WTC11 (cell line): ENCODE results near the gene CYP46A1. TPM values are rescaled to one million over a fixed set of nuclear protein-coding genes. Genes with fewer than 3 reads are reported as not detected.
A peak's percentile ranks its signal among the peaks of the same experiment; 100 is the strongest.

Experiments
- ATAC-seq: fragments of 200-7000 bp; cut with Tn5 transposase; 2 replicates; pipeline ENCODE4 v1.10.0; 2021; ENCODE audit warnings: mild to moderate bottlenecking, moderate library complexity
- CTCF ChIA-PET: fragments of 300-600 bp; sonication (Branson Sonifier 250); formaldehyde crosslinking; loops from one replicate; lab custom pipeline; 2021; ENCODE audit warnings: antibody characterized with exemption; lab: Charles Lee
- POLR2A ChIA-PET: fragments of 350-600 bp; sonication (Branson Sonifier 250); formaldehyde crosslinking; loops from one replicate; lab custom pipeline; 2021; ENCODE audit warnings: antibody characterized with exemption; lab: Charles Lee
- DNase-seq: peaks from one replicate; pipeline ENCODE4 v3.0.0; 2021; ENCODE audit warnings: low spot score
- H3K27ac Mint-ChIP-seq: 2 replicates; pipeline ENCODE4 v1.8.0; 2021; ENCODE audit warnings: mixed read lengths
- H3K27me3 Mint-ChIP-seq: 2 replicates; pipeline ENCODE4 v1.8.0; 2021; ENCODE audit warnings: low read depth, mild to moderate bottlenecking, moderate library complexity, mixed read lengths
- H3K36me3 Mint-ChIP-seq: 2 replicates; pipeline ENCODE4 v1.8.0; 2021; ENCODE audit warnings: mixed read lengths
- H3K4me1 Mint-ChIP-seq: 2 replicates; pipeline ENCODE4 v1.8.0; 2022; ENCODE audit warnings: mixed read lengths
- H3K4me3 Mint-ChIP-seq: 2 replicates; pipeline ENCODE4 v1.8.0; 2021; ENCODE audit warnings: mild to moderate bottlenecking, moderate library complexity, mixed read lengths
- H3K9me3 Mint-ChIP-seq: 2 replicates; pipeline ENCODE4 v1.8.0; 2021; ENCODE audit warnings: mixed read lengths
- CREM ChIP-seq: sonication (generic); formaldehyde crosslinking; IDR thresholded peaks from 2 replicates; pipeline ENCODE4 v1.8.1; 2022; ENCODE audit warnings: mild to moderate bottlenecking, missing genetic modification reagents, moderate library complexity
- ELF4 ChIP-seq: sonication (generic); formaldehyde crosslinking; IDR thresholded peaks from 2 replicates; pipeline ENCODE4 v1.8.1; 2022; ENCODE audit warnings: low read depth, mild to moderate bottlenecking, moderate library complexity, missing genetic modification reagents
- NFATC4 ChIP-seq: fragments of 250-450 bp; sonication (Bioruptor Pico); IDR thresholded peaks from 2 replicates; pipeline ENCODE4 v1.9.0; 2021; ENCODE audit warnings: mild to moderate bottlenecking
- NFE2L1 ChIP-seq: sonication (generic); formaldehyde crosslinking; IDR thresholded peaks from 2 replicates; pipeline ENCODE4 v1.8.1; 2023; ENCODE audit warnings: missing genetic modification reagents
- SOX15 ChIP-seq: fragments of 250-450 bp; sonication (Bioruptor Pico); IDR thresholded peaks from 2 replicates; pipeline ENCODE4 v1.9.0; 2021; ENCODE audit warnings: mild to moderate bottlenecking
- ZNF232 ChIP-seq: sonication (generic); formaldehyde crosslinking; IDR thresholded peaks from 2 replicates; pipeline ENCODE4 v1.8.0; 2022; ENCODE audit warnings: mild to moderate bottlenecking, missing genetic modification reagents
- total RNA-seq: library from RNA; stranded (reverse); gene quantifications from 3 replicates; pipeline ENCODE4 v1.2.3, GENCODE V29; 2021
- TF ChIP-seq, protein P1 (sequence below): fragments of 250-450 bp; sonication (Bioruptor Pico); IDR thresholded peaks from 2 replicates; pipeline ENCODE4 v1.9.0; 2021; ENCODE audit warnings: moderate library complexity, mild to moderate bottlenecking, inconsistent platforms, borderline replicate concordance
- TF ChIP-seq, protein P2 (sequence below): fragments of 250-450 bp; sonication (Bioruptor Pico); IDR thresholded peaks from 2 replicates; pipeline ENCODE4 v1.9.0; 2021; ENCODE audit warnings: mild to moderate bottlenecking
- TF ChIP-seq, protein P3 (sequence below): sonication (generic); formaldehyde crosslinking; IDR thresholded peaks from 2 replicates; pipeline ENCODE4 v1.8.0; 2022; ENCODE audit warnings: mild to moderate bottlenecking, missing genetic modification reagents
- TF ChIP-seq, protein P4 (sequence below): sonication (generic); formaldehyde crosslinking; IDR thresholded peaks from 2 replicates; pipeline ENCODE4 v1.8.1; 2022; ENCODE audit warnings: low read depth, missing genetic modification reagents, borderline replicate concordance
- TF ChIP-seq, protein P5 (sequence below): sonication (generic); formaldehyde crosslinking; IDR thresholded peaks from 2 replicates; pipeline ENCODE4 v1.8.0; 2022; ENCODE audit warnings: missing genetic modification reagents
- TF ChIP-seq, protein P6 (sequence below): fragments of 250-450 bp; sonication (Bioruptor Pico); IDR thresholded peaks from 2 replicates; pipeline ENCODE4 v1.9.0; 2021; ENCODE audit warnings: mild to moderate bottlenecking, borderline replicate concordance
- TF ChIP-seq, protein P7 (sequence below): sonication (generic); formaldehyde crosslinking; IDR thresholded peaks from 2 replicates; pipeline ENCODE4 v1.8.0; 2022; ENCODE audit warnings: mild to moderate bottlenecking, missing genetic modification reagents
- TF ChIP-seq, protein P8 (sequence below): sonication (generic); formaldehyde crosslinking; IDR thresholded peaks from 2 replicates; pipeline ENCODE4 v1.8.0; 2022; ENCODE audit warnings: mild to moderate bottlenecking, missing genetic modification reagents
- TF ChIP-seq, protein P9 (sequence below): fragments of 250-450 bp; sonication (Bioruptor Pico); IDR thresholded peaks from 2 replicates; pipeline ENCODE4 v2.1.2; 2022; ENCODE audit warnings: mild to moderate bottlenecking, moderate library complexity

Gene CYP46A1
- total RNA-seq, 1 experiment from 2014 or later, result 0.77 TPM

DNA sequence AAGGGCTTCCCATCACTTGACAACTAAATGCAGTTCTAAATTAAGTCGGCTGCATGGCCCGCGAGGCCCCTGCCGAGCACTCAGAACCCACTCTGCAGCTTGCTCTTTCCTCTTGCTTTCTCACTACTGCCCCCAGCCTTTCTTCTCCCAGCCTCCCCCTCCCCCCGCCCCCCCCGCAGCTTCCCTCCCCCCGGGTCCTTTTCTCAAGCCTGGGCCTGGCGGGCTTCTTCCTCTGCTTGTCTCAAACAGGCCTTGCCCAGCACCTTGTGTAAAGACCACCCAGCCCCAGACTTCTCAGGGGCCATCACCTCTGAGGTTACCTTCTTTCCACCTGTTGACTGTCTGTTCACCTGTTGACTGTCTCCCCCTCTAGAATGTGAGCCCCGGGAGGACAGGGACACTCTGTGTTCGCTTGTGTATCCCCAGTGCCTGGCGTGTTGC, 1.1 kb downstream of the CYP46A1 start:
- CTCF ChIA-PET, result interaction anchor here (0.7 to 1.5 kb wide), 6 partner anchors 19 to 470 kb away, joined by 3 to 5 read pairs (median 4); no protein-coding TSS in a partner anchor
- H3K4me1 Mint-ChIP-seq, result peaks cover 28% of the 10 kb centered on the region
- no peak for DNase-seq
- TF ChIP-seq NFATC4 (CRISPR knock-in tag) (no peak), ZNF232 (CRISPR knock-in tag) (no peak), CREM (no peak), NFE2L1 (CRISPR knock-in tag) (no peak), SOX15 (no peak), ELF4 (no peak)
- TF ChIP-seq, protein P1, sequence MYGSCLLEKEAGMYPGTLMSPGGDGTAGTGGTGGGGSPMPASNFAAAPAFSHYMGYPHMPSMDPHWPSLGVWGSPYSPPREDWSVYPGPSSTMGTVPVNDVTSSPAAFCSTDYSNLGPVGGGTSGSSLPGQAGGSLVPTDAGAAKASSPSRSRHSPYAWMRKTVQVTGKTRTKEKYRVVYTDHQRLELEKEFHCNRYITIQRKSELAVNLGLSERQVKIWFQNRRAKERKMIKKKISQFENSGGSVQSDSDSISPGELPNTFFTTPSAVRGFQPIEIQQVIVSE (CRISPR knock-in tag), result no peak
- TF ChIP-seq, protein P2, sequence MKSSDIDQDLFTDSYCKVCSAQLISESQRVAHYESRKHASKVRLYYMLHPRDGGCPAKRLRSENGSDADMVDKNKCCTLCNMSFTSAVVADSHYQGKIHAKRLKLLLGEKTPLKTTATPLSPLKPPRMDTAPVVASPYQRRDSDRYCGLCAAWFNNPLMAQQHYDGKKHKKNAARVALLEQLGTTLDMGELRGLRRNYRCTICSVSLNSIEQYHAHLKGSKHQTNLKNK (CRISPR knock-in tag), result no peak
- TF ChIP-seq, protein P3, sequence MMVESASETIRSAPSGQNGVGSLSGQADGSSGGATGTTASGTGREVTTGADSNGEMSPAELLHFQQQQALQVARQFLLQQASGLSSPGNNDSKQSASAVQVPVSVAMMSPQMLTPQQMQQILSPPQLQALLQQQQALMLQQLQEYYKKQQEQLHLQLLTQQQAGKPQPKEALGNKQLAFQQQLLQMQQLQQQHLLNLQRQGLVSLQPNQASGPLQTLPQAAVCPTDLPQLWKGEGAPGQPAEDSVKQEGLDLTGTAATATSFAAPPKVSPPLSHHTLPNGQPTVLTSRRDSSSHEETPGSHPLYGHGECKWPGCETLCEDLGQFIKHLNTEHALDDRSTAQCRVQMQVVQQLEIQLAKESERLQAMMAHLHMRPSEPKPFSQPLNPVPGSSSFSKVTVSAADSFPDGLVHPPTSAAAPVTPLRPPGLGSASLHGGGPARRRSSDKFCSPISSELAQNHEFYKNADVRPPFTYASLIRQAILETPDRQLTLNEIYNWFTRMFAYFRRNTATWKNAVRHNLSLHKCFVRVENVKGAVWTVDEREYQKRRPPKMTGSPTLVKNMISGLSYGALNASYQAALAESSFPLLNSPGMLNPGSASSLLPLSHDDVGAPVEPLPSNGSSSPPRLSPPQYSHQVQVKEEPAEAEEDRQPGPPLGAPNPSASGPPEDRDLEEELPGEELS, result no peak
- TF ChIP-seq, protein P4, sequence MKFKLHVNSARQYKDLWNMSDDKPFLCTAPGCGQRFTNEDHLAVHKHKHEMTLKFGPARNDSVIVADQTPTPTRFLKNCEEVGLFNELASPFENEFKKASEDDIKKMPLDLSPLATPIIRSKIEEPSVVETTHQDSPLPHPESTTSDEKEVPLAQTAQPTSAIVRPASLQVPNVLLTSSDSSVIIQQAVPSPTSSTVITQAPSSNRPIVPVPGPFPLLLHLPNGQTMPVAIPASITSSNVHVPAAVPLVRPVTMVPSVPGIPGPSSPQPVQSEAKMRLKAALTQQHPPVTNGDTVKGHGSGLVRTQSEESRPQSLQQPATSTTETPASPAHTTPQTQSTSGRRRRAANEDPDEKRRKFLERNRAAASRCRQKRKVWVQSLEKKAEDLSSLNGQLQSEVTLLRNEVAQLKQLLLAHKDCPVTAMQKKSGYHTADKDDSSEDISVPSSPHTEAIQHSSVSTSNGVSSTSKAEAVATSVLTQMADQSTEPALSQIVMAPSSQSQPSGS (CRISPR knock-in tag), result no peak
- TF ChIP-seq, protein P5, sequence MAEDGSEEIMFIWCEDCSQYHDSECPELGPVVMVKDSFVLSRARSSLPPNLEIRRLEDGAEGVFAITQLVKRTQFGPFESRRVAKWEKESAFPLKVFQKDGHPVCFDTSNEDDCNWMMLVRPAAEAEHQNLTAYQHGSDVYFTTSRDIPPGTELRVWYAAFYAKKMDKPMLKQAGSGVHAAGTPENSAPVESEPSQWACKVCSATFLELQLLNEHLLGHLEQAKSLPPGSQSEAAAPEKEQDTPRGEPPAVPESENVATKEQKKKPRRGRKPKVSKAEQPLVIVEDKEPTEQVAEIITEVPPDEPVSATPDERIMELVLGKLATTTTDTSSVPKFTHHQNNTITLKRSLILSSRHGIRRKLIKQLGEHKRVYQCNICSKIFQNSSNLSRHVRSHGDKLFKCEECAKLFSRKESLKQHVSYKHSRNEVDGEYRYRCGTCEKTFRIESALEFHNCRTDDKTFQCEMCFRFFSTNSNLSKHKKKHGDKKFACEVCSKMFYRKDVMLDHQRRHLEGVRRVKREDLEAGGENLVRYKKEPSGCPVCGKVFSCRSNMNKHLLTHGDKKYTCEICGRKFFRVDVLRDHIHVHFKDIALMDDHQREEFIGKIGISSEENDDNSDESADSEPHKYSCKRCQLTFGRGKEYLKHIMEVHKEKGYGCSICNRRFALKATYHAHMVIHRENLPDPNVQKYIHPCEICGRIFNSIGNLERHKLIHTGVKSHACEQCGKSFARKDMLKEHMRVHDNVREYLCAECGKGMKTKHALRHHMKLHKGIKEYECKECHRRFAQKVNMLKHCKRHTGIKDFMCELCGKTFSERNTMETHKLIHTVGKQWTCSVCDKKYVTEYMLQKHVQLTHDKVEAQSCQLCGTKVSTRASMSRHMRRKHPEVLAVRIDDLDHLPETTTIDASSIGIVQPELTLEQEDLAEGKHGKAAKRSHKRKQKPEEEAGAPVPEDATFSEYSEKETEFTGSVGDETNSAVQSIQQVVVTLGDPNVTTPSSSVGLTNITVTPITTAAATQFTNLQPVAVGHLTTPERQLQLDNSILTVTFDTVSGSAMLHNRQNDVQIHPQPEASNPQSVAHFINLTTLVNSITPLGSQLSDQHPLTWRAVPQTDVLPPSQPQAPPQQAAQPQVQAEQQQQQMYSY (CRISPR knock-in tag), result no peak
- TF ChIP-seq, protein P6, sequence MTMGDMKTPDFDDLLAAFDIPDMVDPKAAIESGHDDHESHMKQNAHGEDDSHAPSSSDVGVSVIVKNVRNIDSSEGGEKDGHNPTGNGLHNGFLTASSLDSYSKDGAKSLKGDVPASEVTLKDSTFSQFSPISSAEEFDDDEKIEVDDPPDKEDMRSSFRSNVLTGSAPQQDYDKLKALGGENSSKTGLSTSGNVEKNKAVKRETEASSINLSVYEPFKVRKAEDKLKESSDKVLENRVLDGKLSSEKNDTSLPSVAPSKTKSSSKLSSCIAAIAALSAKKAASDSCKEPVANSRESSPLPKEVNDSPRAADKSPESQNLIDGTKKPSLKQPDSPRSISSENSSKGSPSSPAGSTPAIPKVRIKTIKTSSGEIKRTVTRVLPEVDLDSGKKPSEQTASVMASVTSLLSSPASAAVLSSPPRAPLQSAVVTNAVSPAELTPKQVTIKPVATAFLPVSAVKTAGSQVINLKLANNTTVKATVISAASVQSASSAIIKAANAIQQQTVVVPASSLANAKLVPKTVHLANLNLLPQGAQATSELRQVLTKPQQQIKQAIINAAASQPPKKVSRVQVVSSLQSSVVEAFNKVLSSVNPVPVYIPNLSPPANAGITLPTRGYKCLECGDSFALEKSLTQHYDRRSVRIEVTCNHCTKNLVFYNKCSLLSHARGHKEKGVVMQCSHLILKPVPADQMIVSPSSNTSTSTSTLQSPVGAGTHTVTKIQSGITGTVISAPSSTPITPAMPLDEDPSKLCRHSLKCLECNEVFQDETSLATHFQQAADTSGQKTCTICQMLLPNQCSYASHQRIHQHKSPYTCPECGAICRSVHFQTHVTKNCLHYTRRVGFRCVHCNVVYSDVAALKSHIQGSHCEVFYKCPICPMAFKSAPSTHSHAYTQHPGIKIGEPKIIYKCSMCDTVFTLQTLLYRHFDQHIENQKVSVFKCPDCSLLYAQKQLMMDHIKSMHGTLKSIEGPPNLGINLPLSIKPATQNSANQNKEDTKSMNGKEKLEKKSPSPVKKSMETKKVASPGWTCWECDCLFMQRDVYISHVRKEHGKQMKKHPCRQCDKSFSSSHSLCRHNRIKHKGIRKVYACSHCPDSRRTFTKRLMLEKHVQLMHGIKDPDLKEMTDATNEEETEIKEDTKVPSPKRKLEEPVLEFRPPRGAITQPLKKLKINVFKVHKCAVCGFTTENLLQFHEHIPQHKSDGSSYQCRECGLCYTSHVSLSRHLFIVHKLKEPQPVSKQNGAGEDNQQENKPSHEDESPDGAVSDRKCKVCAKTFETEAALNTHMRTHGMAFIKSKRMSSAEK (CRISPR knock-in tag), result no peak
- TF ChIP-seq, protein P7, sequence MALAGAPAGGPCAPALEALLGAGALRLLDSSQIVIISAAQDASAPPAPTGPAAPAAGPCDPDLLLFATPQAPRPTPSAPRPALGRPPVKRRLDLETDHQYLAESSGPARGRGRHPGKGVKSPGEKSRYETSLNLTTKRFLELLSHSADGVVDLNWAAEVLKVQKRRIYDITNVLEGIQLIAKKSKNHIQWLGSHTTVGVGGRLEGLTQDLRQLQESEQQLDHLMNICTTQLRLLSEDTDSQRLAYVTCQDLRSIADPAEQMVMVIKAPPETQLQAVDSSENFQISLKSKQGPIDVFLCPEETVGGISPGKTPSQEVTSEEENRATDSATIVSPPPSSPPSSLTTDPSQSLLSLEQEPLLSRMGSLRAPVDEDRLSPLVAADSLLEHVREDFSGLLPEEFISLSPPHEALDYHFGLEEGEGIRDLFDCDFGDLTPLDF (CRISPR knock-in tag), result no peak
- TF ChIP-seq, protein P8, sequence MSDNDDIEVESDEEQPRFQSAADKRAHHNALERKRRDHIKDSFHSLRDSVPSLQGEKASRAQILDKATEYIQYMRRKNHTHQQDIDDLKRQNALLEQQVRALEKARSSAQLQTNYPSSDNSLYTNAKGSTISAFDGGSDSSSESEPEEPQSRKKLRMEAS (CRISPR knock-in tag), result no peak
- TF ChIP-seq, protein P9, sequence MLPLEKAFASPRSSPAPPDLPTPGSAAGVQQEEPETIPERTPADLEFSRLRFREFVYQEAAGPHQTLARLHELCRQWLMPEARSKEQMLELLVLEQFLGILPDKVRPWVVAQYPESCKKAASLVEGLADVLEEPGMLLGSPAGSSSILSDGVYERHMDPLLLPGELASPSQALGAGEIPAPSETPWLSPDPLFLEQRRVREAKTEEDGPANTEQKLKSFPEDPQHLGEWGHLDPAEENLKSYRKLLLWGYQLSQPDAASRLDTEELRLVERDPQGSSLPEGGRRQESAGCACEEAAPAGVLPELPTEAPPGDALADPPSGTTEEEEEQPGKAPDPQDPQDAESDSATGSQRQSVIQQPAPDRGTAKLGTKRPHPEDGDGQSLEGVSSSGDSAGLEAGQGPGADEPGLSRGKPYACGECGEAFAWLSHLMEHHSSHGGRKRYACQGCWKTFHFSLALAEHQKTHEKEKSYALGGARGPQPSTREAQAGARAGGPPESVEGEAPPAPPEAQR (CRISPR knock-in tag), result no peak
- TF ChIP-seq, all 79 proteins: peak for 0
- H3K4me3 Mint-ChIP-seq, result peak overlapping the region; percentile 61
- POLR2A ChIA-PET, result no interaction called here
- H3K27ac Mint-ChIP-seq, result no peak overlapping the region
- H3K36me3 Mint-ChIP-seq, result no peaks in the 10 kb centered on the region
- no peak for ATAC-seq
- peaks cover 7% of the 10 kb centered on the region for H3K27me3 Mint-ChIP-seq
- H3K9me3 Mint-ChIP-seq, result no peaks in the 10 kb centered on the region
